ENCODE data around the gene GK2. TPM values are rescaled to one million over a fixed set of nuclear protein-coding genes. Genes with fewer than 3 reads are reported as not detected.

Gene GK2
- total and polyA plus RNA-seq, 7 experiments from 2014 or later, result not detected

DNA sequence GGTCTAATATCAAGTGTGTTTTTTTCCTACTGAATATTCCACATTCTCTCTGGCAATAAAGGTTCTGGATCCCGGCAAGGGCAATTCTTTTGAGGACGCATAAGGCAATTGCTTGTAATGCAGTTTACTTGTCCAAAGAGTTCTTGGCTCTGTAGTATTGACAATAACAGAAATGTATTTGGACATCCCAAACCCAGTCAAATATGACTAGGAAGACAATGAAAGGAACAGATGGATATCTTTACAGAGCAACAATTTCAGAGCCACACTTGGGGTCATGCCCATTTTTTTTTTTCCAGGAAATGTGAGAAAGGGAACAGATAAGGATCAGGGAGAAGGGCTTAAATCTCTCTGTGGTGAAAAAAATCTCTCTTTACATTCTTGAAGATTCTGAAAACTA is 12.2 kb downstream of the GK2 start:
- Mint-ChIP-seq H3K27me3 (peaks cover 0 to 8% (median 0%) of the 10 kb centered on the region in 5 donors), H3K36me3 (no peaks in the 10 kb centered on the region), H3K9me3 (peaks cover 0 to 12% (median 0%) of the 10 kb centered on the region in 11 donors), H3K4me3 (no peak overlapping the region), H3K27ac (no peak overlapping the region), H3K4me1 (no peaks in the 10 kb centered on the region)
- Histone ChIP-seq H3K4me1 (ENCODE audit: control insufficient read depth in 2 of 2, insufficient read depth in 2 of 2, low read length in 2 of 2) (no peaks in the 10 kb centered on the region), H3K27me3 (ENCODE audit: control insufficient read depth in 2 of 2, insufficient read depth in 2 of 2, low read length in 2 of 2) (no peaks in the 10 kb centered on the region), H3K9me3 (ENCODE audit: control insufficient read depth in 2 of 3, low read length in 3 of 3) (no peaks in the 10 kb centered on the region), H3K4me3 (ENCODE audit: low read length) (no peak overlapping the region), H3K36me3 (ENCODE audit: control insufficient read depth in 2 of 3, insufficient read depth in 3 of 3, low read length in 3 of 3) (no peaks in the 10 kb centered on the region), H3K27ac (ENCODE audit: low read depth, low read length) (no peak overlapping the region)
- DNase-seq (no peak), ATAC-seq (no peak)
- intact Hi-C loops (cut with micrococcal nuclease), result no loop called here
- ChIA-PET CTCF (no interaction called here), POLR2A (no interaction called here)

DNA sequence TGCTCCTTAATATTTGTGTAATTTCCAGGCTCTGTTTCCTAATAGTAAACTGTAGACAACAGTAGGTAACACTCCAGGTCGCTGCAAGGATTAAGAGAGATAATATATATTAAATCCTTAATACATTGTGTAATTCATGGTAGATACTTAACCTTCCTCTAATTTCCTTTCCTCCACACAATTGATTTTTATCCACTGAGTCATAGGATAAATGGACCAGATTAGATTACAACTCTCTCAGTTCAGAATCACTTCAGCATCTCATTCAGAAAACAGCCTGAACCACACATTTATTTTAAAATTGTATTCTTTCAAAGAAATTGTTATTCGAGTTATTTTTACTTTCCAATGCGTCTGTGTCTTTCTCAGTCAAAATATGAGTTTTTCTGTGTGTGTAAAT is 17.1 kb downstream of the GK2 start:
- intact Hi-C loops (cut with micrococcal nuclease), result no loop called here
- no peak overlapping the region for H3K27ac ChIP-seq (ENCODE audit: low read depth, low read length)
- no peaks in the 10 kb centered on the region for H3K27me3 ChIP-seq (ENCODE audit: control insufficient read depth in 2 of 2, insufficient read depth in 2 of 2, low read length in 2 of 2)
- H3K27me3 Mint-ChIP-seq, result peaks cover 0 to 8% (median 0%) of the 10 kb centered on the region in 5 donors
- no peaks in the 10 kb centered on the region for H3K4me1 Mint-ChIP-seq
- H3K4me1 ChIP-seq (ENCODE audit: control insufficient read depth in 2 of 2, insufficient read depth in 2 of 2, low read length in 2 of 2), result no peaks in the 10 kb centered on the region
- no peaks in the 10 kb centered on the region for H3K36me3 Mint-ChIP-seq
- peaks cover 0 to 5% (median 0%) of the 10 kb centered on the region in 11 donors for H3K9me3 Mint-ChIP-seq
- no peaks in the 10 kb centered on the region for H3K36me3 ChIP-seq (ENCODE audit: control insufficient read depth in 2 of 3, insufficient read depth in 3 of 3, low read length in 3 of 3)
- ChIA-PET CTCF (no interaction called here), POLR2A (no interaction called here)
- no peak overlapping the region for H3K4me3 Mint-ChIP-seq
- H3K27ac Mint-ChIP-seq, result no peak overlapping the region
- H3K4me3 ChIP-seq (ENCODE audit: low read length), result no peak overlapping the region
- no peaks in the 10 kb centered on the region for H3K9me3 ChIP-seq (ENCODE audit: control insufficient read depth in 2 of 3, low read length in 3 of 3)
- ATAC-seq, result no peak
- no peak for DNase-seq

DNA sequence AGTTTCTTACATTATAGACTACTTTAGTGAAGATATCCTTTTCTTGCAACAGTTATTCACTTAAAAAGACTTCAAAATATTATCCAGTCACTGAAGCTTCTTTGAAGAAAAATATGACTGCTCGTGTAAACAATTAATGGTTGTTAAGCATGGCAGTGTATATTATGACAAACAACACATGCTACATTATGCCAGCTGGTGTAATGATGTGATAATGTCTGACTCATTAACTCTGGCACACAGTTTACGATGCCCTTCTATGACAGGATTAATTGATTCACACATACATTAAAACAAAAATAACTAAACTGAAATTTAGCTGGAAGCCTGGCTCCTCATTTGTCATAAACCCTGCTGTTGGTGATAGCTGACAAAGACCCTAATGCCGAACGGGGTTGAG is 22.4 kb downstream of the GK2 start:
- H3K4me1 Mint-ChIP-seq, result peaks cover 0 to 1% (median 0%) of the 10 kb centered on the region in 7 donors
- H3K27ac Mint-ChIP-seq, result no peak overlapping the region
- H3K4me3 Mint-ChIP-seq, result no peak overlapping the region
- POLR2A ChIA-PET, result no interaction called here
- no peak for DNase-seq
- H3K27me3 ChIP-seq (ENCODE audit: control insufficient read depth in 2 of 2, insufficient read depth in 2 of 2, low read length in 2 of 2), result no peaks in the 10 kb centered on the region
- CTCF ChIA-PET, result no interaction called here
- H3K36me3 ChIP-seq (ENCODE audit: control insufficient read depth in 2 of 3, insufficient read depth in 3 of 3, low read length in 3 of 3), result no peaks in the 10 kb centered on the region
- no peak for ATAC-seq
- H3K4me1 ChIP-seq (ENCODE audit: control insufficient read depth in 2 of 2, insufficient read depth in 2 of 2, low read length in 2 of 2), result no peaks in the 10 kb centered on the region
- H3K9me3 ChIP-seq (ENCODE audit: control insufficient read depth in 2 of 3, low read length in 3 of 3), result no peaks in the 10 kb centered on the region
- H3K9me3 Mint-ChIP-seq, result peaks cover 0 to 1% (median 0%) of the 10 kb centered on the region in 11 donors
- H3K4me3 ChIP-seq (ENCODE audit: low read length), result no peak overlapping the region
- H3K27ac ChIP-seq (ENCODE audit: low read depth, low read length), result no peak overlapping the region
- H3K36me3 Mint-ChIP-seq, result no peaks in the 10 kb centered on the region
- H3K27me3 Mint-ChIP-seq, result peaks cover 0 to 5% (median 0%) of the 10 kb centered on the region in 5 donors
- intact Hi-C loops (cut with micrococcal nuclease), result no loop called here

DNA sequence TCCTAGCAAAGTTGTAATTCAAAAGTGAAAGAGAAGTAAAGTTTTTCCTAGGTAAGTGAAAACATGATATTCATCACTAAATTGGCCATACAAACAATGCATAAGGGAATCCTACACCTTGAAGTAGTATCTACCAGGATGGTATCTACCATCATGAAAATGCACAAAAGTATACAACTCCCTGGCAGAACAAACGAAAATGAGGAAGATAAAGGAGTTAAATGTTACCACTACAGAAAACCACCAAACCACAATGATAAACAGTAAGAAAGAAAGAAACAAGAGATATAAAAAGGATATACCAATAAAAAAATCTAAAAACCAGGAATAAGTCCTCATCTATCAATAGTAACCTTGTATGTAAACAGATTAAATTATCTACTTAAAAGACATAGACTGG is 26.9 kb downstream of the GK2 start:
- Mint-ChIP-seq H3K4me3 (no peak overlapping the region), H3K27ac (no peak overlapping the region), H3K9me3 (no peaks in the 10 kb centered on the region), H3K4me1 (peaks cover 0 to 1% (median 0%) of the 10 kb centered on the region in 7 donors), H3K36me3 (no peaks in the 10 kb centered on the region), H3K27me3 (peaks cover 0 to 16% (median 9%) of the 10 kb centered on the region in 5 donors)
- ATAC-seq (no peak), DNase-seq (no peak)
- Histone ChIP-seq H3K9me3 (ENCODE audit: control insufficient read depth in 2 of 3, low read length in 3 of 3) (no peaks in the 10 kb centered on the region), H3K4me1 (ENCODE audit: control insufficient read depth in 2 of 2, insufficient read depth in 2 of 2, low read length in 2 of 2) (no peaks in the 10 kb centered on the region), H3K27me3 (ENCODE audit: control insufficient read depth in 2 of 2, insufficient read depth in 2 of 2, low read length in 2 of 2) (no peaks in the 10 kb centered on the region), H3K4me3 (ENCODE audit: low read length) (no peak overlapping the region), H3K36me3 (ENCODE audit: control insufficient read depth in 2 of 3, insufficient read depth in 3 of 3, low read length in 3 of 3) (no peaks in the 10 kb centered on the region), H3K27ac (ENCODE audit: low read depth, low read length) (no peak overlapping the region)
- intact Hi-C loops (cut with micrococcal nuclease), result no loop called here
- CTCF ChIA-PET, result no interaction called here
- POLR2A ChIA-PET, result no interaction called here

DNA sequence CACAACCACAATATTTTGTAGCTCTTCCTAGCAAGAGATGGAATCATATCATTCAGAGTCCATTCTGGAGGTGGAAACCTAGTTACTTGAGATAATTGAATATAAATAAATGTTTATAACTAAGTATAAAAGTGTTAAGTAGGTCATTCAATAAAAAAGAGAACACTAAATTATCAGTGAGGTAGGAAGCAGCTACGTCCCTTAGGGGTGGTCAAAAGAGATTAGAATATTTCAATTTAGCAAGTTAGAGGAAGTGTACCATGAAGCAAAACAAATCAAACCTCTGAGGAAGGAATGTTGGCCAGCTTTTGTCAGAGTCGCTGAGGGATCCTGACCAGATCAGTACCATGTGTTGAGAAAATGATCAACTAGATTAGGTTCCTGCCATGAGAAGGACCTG is 38.0 kb downstream of the GK2 start:
- peaks cover 0 to 8% (median 0%) of the 10 kb centered on the region in 11 donors for H3K9me3 Mint-ChIP-seq
- Histone ChIP-seq H3K27me3 (ENCODE audit: control insufficient read depth in 2 of 2, insufficient read depth in 2 of 2, low read length in 2 of 2) (no peaks in the 10 kb centered on the region), H3K36me3 (ENCODE audit: control insufficient read depth in 2 of 3, insufficient read depth in 3 of 3, low read length in 3 of 3) (no peaks in the 10 kb centered on the region), H3K4me1 (ENCODE audit: control insufficient read depth in 2 of 2, insufficient read depth in 2 of 2, low read length in 2 of 2) (no peaks in the 10 kb centered on the region), H3K27ac (ENCODE audit: low read depth, low read length) (no peak overlapping the region), H3K4me3 (ENCODE audit: low read length) (no peak overlapping the region), H3K9me3 (ENCODE audit: control insufficient read depth in 2 of 3, low read length in 3 of 3) (no peaks in the 10 kb centered on the region)
- H3K27ac Mint-ChIP-seq, result no peak overlapping the region
- CTCF ChIA-PET, result no interaction called here
- H3K36me3 Mint-ChIP-seq, result no peaks in the 10 kb centered on the region
- DNase-seq (no peak), ATAC-seq (no peak)
- no peaks in the 10 kb centered on the region for H3K27me3 Mint-ChIP-seq
- H3K4me3 Mint-ChIP-seq, result no peak overlapping the region
- POLR2A ChIA-PET, result no interaction called here
- H3K4me1 Mint-ChIP-seq, result no peaks in the 10 kb centered on the region
- intact Hi-C loops (cut with micrococcal nuclease), result no loop called here

DNA sequence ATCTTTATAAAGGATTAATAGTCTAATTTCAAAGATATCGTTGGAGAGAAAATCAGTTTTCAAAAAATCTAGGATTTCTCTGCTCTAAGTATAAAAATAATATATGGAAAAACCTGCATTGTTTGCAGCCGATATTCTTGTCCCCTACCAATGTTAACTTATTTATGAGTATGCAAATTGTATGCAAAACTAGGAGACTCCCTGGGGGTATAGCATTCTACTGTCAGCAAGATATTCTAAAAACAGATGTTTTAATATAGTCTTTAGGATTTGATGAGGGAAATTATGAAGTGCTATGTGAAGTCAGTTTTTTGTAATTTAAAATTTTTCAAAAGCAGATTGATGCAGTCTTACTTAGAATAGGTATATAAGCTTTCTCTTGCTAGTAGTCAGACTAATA is 40.9 kb downstream of the GK2 start:
- H3K4me1 ChIP-seq (ENCODE audit: control insufficient read depth in 2 of 2, insufficient read depth in 2 of 2, low read length in 2 of 2), result no peaks in the 10 kb centered on the region
- no peak for DNase-seq
- intact Hi-C loops (cut with micrococcal nuclease), result no loop called here
- H3K27ac ChIP-seq (ENCODE audit: low read depth, low read length), result no peak overlapping the region
- no peak for ATAC-seq
- no peaks in the 10 kb centered on the region for H3K36me3 ChIP-seq (ENCODE audit: control insufficient read depth in 2 of 3, insufficient read depth in 3 of 3, low read length in 3 of 3)
- no peak overlapping the region for H3K4me3 Mint-ChIP-seq
- no peaks in the 10 kb centered on the region for H3K36me3 Mint-ChIP-seq
- H3K9me3 Mint-ChIP-seq, result peaks cover 0 to 8% (median 0%) of the 10 kb centered on the region in 11 donors
- H3K27ac Mint-ChIP-seq, result no peak overlapping the region
- H3K4me3 ChIP-seq (ENCODE audit: low read length), result no peak overlapping the region
- H3K27me3 ChIP-seq (ENCODE audit: control insufficient read depth in 2 of 2, insufficient read depth in 2 of 2, low read length in 2 of 2), result no peaks in the 10 kb centered on the region
- H3K27me3 Mint-ChIP-seq, result no peaks in the 10 kb centered on the region
- ChIA-PET CTCF (no interaction called here), POLR2A (no interaction called here)
- H3K4me1 Mint-ChIP-seq, result no peaks in the 10 kb centered on the region
- no peaks in the 10 kb centered on the region for H3K9me3 ChIP-seq (ENCODE audit: control insufficient read depth in 2 of 3, low read length in 3 of 3)

DNA sequence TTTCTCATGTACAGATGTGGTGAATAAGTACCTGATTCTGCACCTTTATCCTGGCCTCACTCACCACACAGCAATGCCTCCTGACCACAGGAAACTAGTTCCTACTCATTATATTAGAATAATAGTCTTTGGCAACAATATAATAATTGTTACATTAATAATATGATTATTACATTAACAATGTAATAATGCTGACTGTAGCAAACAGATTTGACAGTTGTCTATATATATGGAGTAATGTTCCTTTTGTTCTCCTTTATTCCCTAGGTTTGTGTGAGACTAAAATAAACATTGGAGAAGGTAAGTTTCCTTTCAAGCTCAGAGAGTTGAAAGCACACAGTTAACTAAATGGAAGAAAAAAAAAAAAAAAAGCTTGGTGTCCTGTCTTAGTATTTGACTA is 41.6 kb downstream of the GK2 start:
- no peak overlapping the region for H3K27ac Mint-ChIP-seq
- ChIA-PET POLR2A (no interaction called here), CTCF (no interaction called here)
- no peaks in the 10 kb centered on the region for H3K36me3 Mint-ChIP-seq
- intact Hi-C loops (cut with micrococcal nuclease), result no loop called here
- Histone ChIP-seq H3K4me3 (ENCODE audit: low read length) (no peak overlapping the region), H3K4me1 (ENCODE audit: control insufficient read depth in 2 of 2, insufficient read depth in 2 of 2, low read length in 2 of 2) (no peaks in the 10 kb centered on the region), H3K9me3 (ENCODE audit: control insufficient read depth in 2 of 3, low read length in 3 of 3) (no peaks in the 10 kb centered on the region), H3K36me3 (ENCODE audit: control insufficient read depth in 2 of 3, insufficient read depth in 3 of 3, low read length in 3 of 3) (no peaks in the 10 kb centered on the region), H3K27ac (ENCODE audit: low read depth, low read length) (no peak overlapping the region), H3K27me3 (ENCODE audit: control insufficient read depth in 2 of 2, insufficient read depth in 2 of 2, low read length in 2 of 2) (no peaks in the 10 kb centered on the region)
- H3K27me3 Mint-ChIP-seq, result no peaks in the 10 kb centered on the region
- DNase-seq (no peak), ATAC-seq (no peak)
- no peaks in the 10 kb centered on the region for H3K4me1 Mint-ChIP-seq
- no peak overlapping the region for H3K4me3 Mint-ChIP-seq
- peaks cover 0 to 8% (median 0%) of the 10 kb centered on the region in 11 donors for H3K9me3 Mint-ChIP-seq

Data from naive thymus-derived CD4-positive, alpha-beta T cell (primary cell).